ENCODE results near the gene HPS6.
A peak's percentile ranks its signal among the peaks of the same experiment; 100 is the strongest.

Gene HPS6

GRCh38 chr10:102055647-102056419, 9.3 kb upstream of the HPS6 start, which contains the start of gene ARMH3:
TSS of gene ARMH3 (minus strand) at chr10:102056173. CDS start at chr10:102040114, 16,059 bp downstream.
- CTCF ChIA-PET, result interaction anchor here (0.6 to 0.9 kb wide), 3 partner anchors 12 to 296 kb away, joined by 3 to 4 read pairs (median 3); no protein-coding TSS in a partner anchor
- TF ChIP-seq CTCF (conservative IDR thresholded peaks at IDR 0.05; ENCODE audit: low read depth), result no peak
- POLR2A ChIA-PET (ENCODE audit: low non-redundant PET), result interaction anchor here (0.8 to 0.9 kb wide), 2 partner anchors 10 to 479 kb away, joined by 4 to 7 read pairs; no protein-coding TSS in a partner anchor
- peak; percentile 98 for DNase-seq (ENCODE audit: low spot score)
- peak within 1 kb of the TSS; percentile 92 for H3K27ac ChIP-seq

GRCh38 chr10:102059987-102060386, 5.2 kb upstream of the HPS6 start:
- TF ChIP-seq CTCF (conservative IDR thresholded peaks at IDR 0.05; ENCODE audit: low read depth), result no peak
- H3K27ac ChIP-seq, result no peak overlapping the region
- ChIA-PET CTCF (interaction anchor here (0.6 to 2.1 kb wide), 3 partner anchors 13 to 219 kb away, joined by 3 to 9 read pairs (median 3); no protein-coding TSS in a partner anchor), POLR2A (ENCODE audit: low non-redundant PET) (interaction anchor here (0.7 kb wide), 1 partner anchor 213 kb away, joined by 10 read pairs; no protein-coding TSS in a partner anchor)
- DNase-seq (ENCODE audit: low spot score), result no peak

- POLR2A ChIA-PET (ENCODE audit: low non-redundant PET), result no interaction called here
- CTCF ChIA-PET, result no interaction called here
- H3K27ac ChIP-seq, result peak overlapping the region; percentile 86
- no peak for DNase-seq (ENCODE audit: low spot score)
- TF ChIP-seq CTCF (conservative IDR thresholded peaks at IDR 0.05; ENCODE audit: low read depth), result no peak
Measured at GRCh38 chr10:102064503-102064867, 664 bp upstream of the HPS6 start.

GRCh38 chr10:102065561-102066398, 631 bp downstream of the HPS6 start:
- no peak for TF ChIP-seq CTCF (conservative IDR thresholded peaks at IDR 0.05; ENCODE audit: low read depth)
- no peak for DNase-seq (ENCODE audit: low spot score)
- POLR2A ChIA-PET (ENCODE audit: low non-redundant PET), result interaction anchor here (0.8 to 1.0 kb wide), 2 partner anchors 10 to 53 kb away, joined by 4 read pairs; no protein-coding TSS in a partner anchor
- H3K27ac ChIP-seq, result peak overlapping the region; percentile 86
- CTCF ChIA-PET, result interaction anchor here (0.7 to 2.1 kb wide), 3 partner anchors 47 to 225 kb away, joined by 4 to 8 read pairs (median 5); no protein-coding TSS in a partner anchor

GRCh38 chr10:102066399-102067088, 1.4 kb downstream of the HPS6 start:
- ChIA-PET CTCF (interaction anchor here (0.5 to 2.1 kb wide), 4 partner anchors 9 to 393 kb away, joined by 3 to 8 read pairs (median 4); no protein-coding TSS in a partner anchor), POLR2A (ENCODE audit: low non-redundant PET) (interaction anchor here (0.5 to 1.0 kb wide), 5 partner anchors 11 to 1290 kb away, joined by 3 to 6 read pairs (median 4); no protein-coding TSS in a partner anchor)
- H3K27ac ChIP-seq, result peak overlapping the region; percentile 86
- no peak for DNase-seq (ENCODE audit: low spot score)
- no peak for TF ChIP-seq CTCF (conservative IDR thresholded peaks at IDR 0.05; ENCODE audit: low read depth)
